Measurements from ENCODE around the gene MAD2L1BP.

MAD2L1BP gene

DNA sequence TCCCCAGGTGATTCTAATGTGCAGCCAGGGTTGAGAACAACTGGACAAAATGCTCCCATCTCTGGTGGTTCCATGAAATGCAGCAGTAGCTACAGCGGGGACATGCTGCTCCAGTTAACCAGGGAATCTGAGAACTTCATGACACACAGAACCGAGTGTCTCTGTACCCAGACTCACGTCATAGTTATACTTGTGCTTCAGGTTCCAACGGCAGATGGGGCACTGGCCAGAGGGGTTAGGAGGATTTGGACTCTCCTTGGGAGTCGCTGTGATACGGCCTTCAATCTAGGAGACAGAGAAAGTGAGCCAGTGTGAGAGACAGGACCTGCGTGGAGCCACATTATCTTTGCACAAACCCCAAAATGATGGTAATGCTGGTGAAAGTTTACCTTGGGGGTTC, 42.7 kb downstream of the MAD2L1BP start:
- FAIRE-seq (no peak), DNase-seq (ENCODE audit: insufficient read length, low spot score) (no peak)
- TF ChIP-seq, protein P1, sequence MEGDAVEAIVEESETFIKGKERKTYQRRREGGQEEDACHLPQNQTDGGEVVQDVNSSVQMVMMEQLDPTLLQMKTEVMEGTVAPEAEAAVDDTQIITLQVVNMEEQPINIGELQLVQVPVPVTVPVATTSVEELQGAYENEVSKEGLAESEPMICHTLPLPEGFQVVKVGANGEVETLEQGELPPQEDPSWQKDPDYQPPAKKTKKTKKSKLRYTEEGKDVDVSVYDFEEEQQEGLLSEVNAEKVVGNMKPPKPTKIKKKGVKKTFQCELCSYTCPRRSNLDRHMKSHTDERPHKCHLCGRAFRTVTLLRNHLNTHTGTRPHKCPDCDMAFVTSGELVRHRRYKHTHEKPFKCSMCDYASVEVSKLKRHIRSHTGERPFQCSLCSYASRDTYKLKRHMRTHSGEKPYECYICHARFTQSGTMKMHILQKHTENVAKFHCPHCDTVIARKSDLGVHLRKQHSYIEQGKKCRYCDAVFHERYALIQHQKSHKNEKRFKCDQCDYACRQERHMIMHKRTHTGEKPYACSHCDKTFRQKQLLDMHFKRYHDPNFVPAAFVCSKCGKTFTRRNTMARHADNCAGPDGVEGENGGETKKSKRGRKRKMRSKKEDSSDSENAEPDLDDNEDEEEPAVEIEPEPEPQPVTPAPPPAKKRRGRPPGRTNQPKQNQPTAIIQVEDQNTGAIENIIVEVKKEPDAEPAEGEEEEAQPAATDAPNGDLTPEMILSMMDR (IDR thresholded peaks at IDR 0.05; ENCODE audit: insufficient read depth, missing control alignments): no peak

DNA sequence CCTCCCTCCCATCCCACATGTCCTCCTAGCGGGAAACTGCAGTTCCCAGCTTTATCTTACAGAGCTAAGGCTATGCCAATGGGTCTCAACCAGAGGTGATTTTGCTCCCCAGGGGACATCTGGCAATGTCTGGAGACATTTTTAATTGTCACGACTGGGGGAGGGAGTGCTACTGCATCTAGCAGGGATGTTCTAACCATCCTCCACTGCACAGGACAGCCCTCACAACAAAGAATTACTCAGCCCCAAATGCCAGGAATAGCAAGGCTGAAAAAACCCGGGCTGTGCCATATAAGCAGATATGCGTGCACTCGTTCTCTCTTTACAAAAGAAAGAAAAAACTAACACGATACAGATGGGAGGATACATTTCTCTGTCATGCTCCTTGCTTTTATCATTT, 43.4 kb downstream of the MAD2L1BP start:
- DNase-seq (ENCODE audit: insufficient read length, low spot score) (no peak), FAIRE-seq (no peak)
- TF ChIP-seq, protein P1 (IDR thresholded peaks at IDR 0.05; ENCODE audit: insufficient read depth, missing control alignments): no peak

DNA sequence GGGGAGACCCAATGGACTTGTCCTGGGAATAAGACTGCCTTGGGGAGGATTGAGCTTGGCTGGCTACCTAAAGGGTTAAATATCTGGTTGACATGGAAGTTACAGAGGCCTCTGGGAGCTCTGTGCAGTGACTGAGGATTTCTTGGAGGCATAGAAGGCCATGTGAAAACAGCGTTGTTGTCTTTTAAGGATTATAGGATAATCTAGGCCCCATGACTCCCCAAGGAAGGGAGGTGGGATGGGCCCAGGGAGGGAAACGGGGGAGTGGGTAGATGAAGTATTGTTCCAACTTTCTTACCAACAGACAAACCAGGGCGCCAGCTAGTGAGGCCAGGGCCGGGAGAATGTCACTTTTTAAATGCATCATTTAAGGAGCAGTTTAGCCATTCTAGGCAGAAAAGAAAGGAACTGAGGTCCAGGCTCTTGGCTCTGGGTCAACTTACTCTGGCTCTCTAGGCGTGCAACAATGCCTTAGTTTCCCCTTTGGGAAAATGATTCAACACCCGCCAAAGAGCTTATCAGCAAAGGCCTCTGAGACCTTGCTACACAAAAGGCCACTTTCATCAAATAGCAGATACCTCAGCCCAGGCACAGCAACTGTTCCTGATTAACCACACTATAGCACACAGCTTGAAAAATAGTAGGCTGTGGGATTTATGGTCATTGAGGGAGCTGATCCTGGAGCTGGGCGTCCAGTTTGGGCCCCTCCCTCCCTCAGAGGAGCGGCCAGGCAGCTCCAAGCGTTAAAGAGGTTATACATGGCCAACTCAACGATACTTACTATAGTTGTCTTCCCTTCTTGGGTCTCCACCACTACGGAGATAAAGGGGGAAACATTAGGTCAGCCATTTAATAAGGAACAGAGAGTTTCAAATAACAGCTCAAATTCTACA, 44.9 kb downstream of the MAD2L1BP start:
- FAIRE-seq (no peak), DNase-seq (ENCODE audit: insufficient read length, low spot score) (no peak)
- TF ChIP-seq, protein P1 (IDR thresholded peaks at IDR 0.05; ENCODE audit: insufficient read depth, missing control alignments): no peak

DNA sequence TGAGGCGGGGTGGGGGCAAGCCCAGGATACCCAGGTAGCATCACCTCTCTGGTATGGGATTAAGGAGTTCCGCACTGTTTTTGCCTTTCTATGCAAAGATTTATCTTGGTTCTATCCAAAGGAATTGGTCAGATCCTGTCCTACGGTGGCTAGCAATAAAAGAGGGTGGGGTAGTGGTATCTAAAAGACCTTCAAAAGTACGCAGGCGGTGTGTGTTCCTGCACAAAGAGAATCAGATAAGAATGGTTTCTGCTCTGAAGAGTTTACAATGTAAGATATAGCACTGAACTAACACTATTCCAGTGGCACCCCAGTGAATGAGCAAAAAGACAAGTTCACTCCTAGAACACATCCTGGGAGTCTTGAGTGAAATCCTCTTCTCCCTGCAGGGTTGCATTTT, 45.7 kb downstream of the MAD2L1BP start:
- TF ChIP-seq, protein P1 (IDR thresholded peaks at IDR 0.05; ENCODE audit: insufficient read depth, missing control alignments): no peak
- DNase-seq (ENCODE audit: insufficient read length, low spot score) (no peak), FAIRE-seq (no peak)

DNA sequence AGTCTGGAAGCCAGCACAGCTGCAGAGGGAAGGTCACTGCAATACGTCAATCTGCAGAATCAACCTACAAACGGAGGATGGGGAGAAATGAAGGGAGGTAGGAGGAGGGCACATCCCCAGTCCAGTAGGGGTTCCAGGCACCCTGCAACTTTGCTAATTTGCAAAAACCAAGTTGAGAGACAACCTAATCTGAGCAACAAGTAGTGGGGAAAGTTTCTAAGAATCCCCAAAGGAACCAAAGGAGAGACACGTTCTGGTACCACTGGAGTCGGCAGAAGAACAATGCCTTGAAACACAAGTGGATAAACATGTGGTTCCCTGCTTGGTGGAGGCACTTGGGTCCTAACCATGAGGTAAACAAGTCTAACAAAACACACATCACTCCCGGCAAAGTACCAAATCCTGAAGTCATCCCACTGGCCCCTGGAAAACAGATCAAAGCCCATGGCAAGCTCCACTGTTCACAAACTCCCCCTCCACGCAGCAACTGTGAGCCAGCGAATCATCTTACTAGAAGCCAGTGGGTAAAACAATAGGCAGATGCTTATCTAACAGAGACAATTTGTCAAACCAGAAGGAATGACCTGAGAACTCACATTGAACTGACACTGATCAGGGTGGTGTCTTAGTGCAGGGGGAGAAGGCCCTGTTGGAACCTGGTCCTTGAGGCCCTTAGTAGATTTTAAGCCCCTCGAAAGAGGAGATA, 47.2 kb downstream of the MAD2L1BP start:
- TF ChIP-seq, protein P1 (IDR thresholded peaks at IDR 0.05; ENCODE audit: insufficient read depth, missing control alignments): no peak
- no peak for DNase-seq (ENCODE audit: insufficient read length, low spot score)
- FAIRE-seq: no peak

DNA sequence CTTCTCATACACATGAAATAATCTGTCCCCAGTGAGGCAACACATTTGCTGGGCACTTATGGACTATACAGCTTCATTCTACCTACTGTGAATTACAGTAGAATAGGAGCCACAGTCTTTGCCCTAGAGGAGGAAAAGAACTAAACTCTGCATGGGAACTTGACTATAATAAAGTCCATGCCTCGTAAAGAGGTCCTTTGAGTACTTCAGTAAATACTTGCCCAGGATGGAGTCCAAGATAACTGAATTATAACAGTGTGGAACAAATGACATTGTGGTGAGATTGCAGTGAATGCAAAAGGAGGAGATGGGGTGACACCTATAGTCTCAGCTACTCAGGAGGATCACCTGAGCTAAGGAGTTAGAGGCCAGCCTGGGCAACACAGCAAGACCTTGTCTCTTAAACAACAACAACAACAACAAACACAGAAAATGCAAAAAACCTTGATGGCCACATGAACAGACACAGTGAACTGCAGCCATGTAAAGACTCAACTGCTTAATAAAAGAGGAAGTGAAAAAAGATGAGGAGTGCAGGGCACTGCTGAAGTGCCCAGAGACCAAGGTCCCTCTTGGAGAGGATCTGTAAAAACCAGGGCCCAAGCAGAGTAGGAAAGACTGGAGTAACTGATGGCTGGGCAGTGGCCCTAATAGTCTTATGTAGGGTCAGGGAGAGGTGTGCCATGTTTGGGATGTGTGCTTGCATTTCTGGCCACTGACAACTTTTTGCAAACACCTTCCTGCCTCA, 48.2 kb downstream of the MAD2L1BP start:
- TF ChIP-seq, protein P1 (IDR thresholded peaks at IDR 0.05; ENCODE audit: insufficient read depth, missing control alignments): no peak
- FAIRE-seq: no peak
- no peak for DNase-seq (ENCODE audit: insufficient read length, low spot score)

Measured in D721Med (cell line).